NCI-H82 treated with DMSO at 0.1 percent for 48 hours (cell line): ENCODE data around the gene SEPTIN1.

Source experiments
- DNase-seq: peaks from one replicate; lab custom pipeline; 2025; ENCODE audit not compliant: unreplicated experiment; lab: John Stamatoyannopoulos, UW

Gene SEPTIN1

GRCh38 chr16:30377812-30378235 is 4.5 kb downstream of the SEPTIN1 start:
- peak; percentile 53 for DNase-seq

GRCh38 chr16:30377050-30377811 is 5.1 kb downstream of the SEPTIN1 start:
- no peak for DNase-seq

- peak; percentile 58 for DNase-seq
Measured at GRCh38 chr16:30376461-30376902, 5.9 kb downstream of the SEPTIN1 start.

GRCh38 chr16:30375864-30376263 is 6.5 kb downstream of the SEPTIN1 start:
- no peak for DNase-seq

GRCh38 chr16:30374538-30374937 is 7.8 kb downstream of the SEPTIN1 start, which contains the start of gene MYL11:
Gene MYL11 (plus strand): TSS chr16:30374802. CDS start chr16:30374858, 56 bp downstream.
- DNase-seq: no peak

GRCh38 chr16:30372725-30373124 is 9.6 kb downstream of the SEPTIN1 start:
- no peak for DNase-seq

- DNase-seq: no peak
Measured at GRCh38 chr16:30372038-30372712, 10.2 kb downstream of the SEPTIN1 start.

GRCh38 chr16:30371248-30371816 is 11.0 kb downstream of the SEPTIN1 start:
- no peak for DNase-seq

- peak; percentile 100 for DNase-seq
Measured at GRCh38 chr16:30370456-30371247, 11.7 kb downstream of the SEPTIN1 start, which contains the start of gene TBC1D10B. Gene TBC1D10B (minus strand): TSS chr16:30370494. CDS start chr16:30370183, 311 bp downstream.

- no peak for DNase-seq
Measured at GRCh38 chr16:30369938-30370455, 12.4 kb downstream of the SEPTIN1 start.

GRCh38 chr16:30369091-30369937 is 13.0 kb downstream of the SEPTIN1 start:
- no peak for DNase-seq

GRCh38 chr16:30368792-30369090 is 13.6 kb downstream of the SEPTIN1 start:
- DNase-seq: no peak

- no peak for DNase-seq
Measured at GRCh38 chr16:30368122-30368791, 14.1 kb downstream of the SEPTIN1 start.

- DNase-seq: no peak
Measured at GRCh38 chr16:30367349-30368009, 14.9 kb downstream of the SEPTIN1 start.

GRCh38 chr16:30366511-30366910 is 15.8 kb downstream of the SEPTIN1 start:
- DNase-seq: no peak

GRCh38 chr16:30365200-30365599 is 17.2 kb downstream of the SEPTIN1 start:
- DNase-seq: no peak

GRCh38 chr16:30361180-30361579 is 21.2 kb downstream of the SEPTIN1 start:
- no peak for DNase-seq

GRCh38 chr16:30359871-30360170 is 22.5 kb downstream of the SEPTIN1 start:
- no peak for DNase-seq
